ENCODE data around the gene TMEM30A. TPM values are rescaled to one million over a fixed set of nuclear protein-coding genes. Genes with fewer than 3 reads are reported as not detected.

TMEM30A gene
- total and polyA plus RNA-seq, 2 of the 13 experiments (the other 11 are each of a cell fraction or from before 2014, with no cell fraction given) = 17.6 to 54.4 TPM

- TF ChIP-seq ZNF318 (CRISPR knock-in tag; IDR thresholded peaks at IDR 0.05) = 0 out of 2 replicates have a peak, but pooled peaks have one; percentile 1
- no peak for TF ChIP-seq ARID5B (CRISPR knock-in tag; IDR thresholded peaks at IDR 0.05)
- TF ChIP-seq TRAFD1 (CRISPR knock-in tag; IDR thresholded peaks at IDR 0.05; ENCODE audit: borderline replicate concordance) = no peak
- no peak for TF ChIP-seq FIP1L1 (IDR thresholded peaks at IDR 0.05; ENCODE audit: borderline replicate concordance, insufficient read depth, low read depth, low read length)
- peak; percentile 58 for TF ChIP-seq SRY (CRISPR knock-in tag; IDR thresholded peaks at IDR 0.05)
- no peak for TF ChIP-seq HDAC2 (CRISPR knock-in tag; IDR thresholded peaks at IDR 0.05)
- TF ChIP-seq SMAD9 (CRISPR knock-in tag; IDR thresholded peaks at IDR 0.05) = 0 out of 2 replicates have a peak, but pooled peaks have one; percentile 37
- 0 out of 2 replicates have a peak, but pooled peaks have one; percentile 31 for TF ChIP-seq ZNF703 (CRISPR knock-in tag; IDR thresholded peaks at IDR 0.05; ENCODE audit: borderline replicate concordance)
- no peak for TF ChIP-seq ATF1 (CRISPR knock-in tag; IDR thresholded peaks at IDR 0.05)
- no peak for TF ChIP-seq ZNF788 (CRISPR knock-in tag; IDR thresholded peaks at IDR 0.05; ENCODE audit: borderline replicate concordance)
Observed at GRCh38 chr6:75283907-75284631, 523 bp downstream of the TMEM30A start (continued).

All from HepG2 (cell line).